Activated naive CD8-positive, alpha-beta T cell treated with anti-CD3 and anti-CD28 coated beads, Interleukin-2, amount 10 ng/mL, durations not matched to agents 7 days and 5 days (primary cell): ENCODE measurements around the gene OR52K2. TPM values are rescaled to one million over a fixed set of nuclear protein-coding genes. Genes with fewer than 3 reads are reported as not detected.
"Not testable (repeated sequence)": the region's sequence is repeated elsewhere in the genome, so short reads cannot be mapped to it uniquely, and the experiment has no call there.

Experiments used
- ATAC-seq: fragments of 150-1000 bp; cut with Tn5 transposase; one replicate; pipeline ENCODE4 v1.10.0; 2021; ENCODE audit warnings: low read depth, moderate library complexity
- POLR2A ChIA-PET: fragments of 350-600 bp; sonication (Branson Sonifier 250); formaldehyde crosslinking; loops from one replicate; lab custom pipeline; 2021; ENCODE audit warnings: antibody characterized with exemption; lab: Charles Lee
- DNase-seq: peaks from one replicate; pipeline ENCODE4 v3.0.0; 2021
- H3K27ac Mint-ChIP-seq: one replicate; pipeline ENCODE4 v1.8.0; 2022; ENCODE audit warnings: mild to moderate bottlenecking, mixed read lengths
- H3K27me3 Mint-ChIP-seq: one replicate; pipeline ENCODE4 v1.8.0; 2022; ENCODE audit warnings: mild to moderate bottlenecking, moderate library complexity, mixed read lengths
- H3K36me3 Mint-ChIP-seq: one replicate; pipeline ENCODE4 v1.8.0; 2021; ENCODE audit warnings: mild to moderate bottlenecking, mixed read lengths
- H3K4me1 Mint-ChIP-seq: one replicate; pipeline ENCODE4 v1.8.0; 2021; ENCODE audit warnings: mixed read lengths
- H3K4me3 Mint-ChIP-seq: one replicate; pipeline ENCODE4 v1.8.0; 2022; ENCODE audit warnings: mild to moderate bottlenecking, moderate library complexity, mixed read lengths
- H3K9me3 Mint-ChIP-seq: one replicate; pipeline ENCODE4 v1.8.0; 2021; ENCODE audit warnings: mixed read lengths
- total RNA-seq, 2 experiments: library from RNA; stranded (reverse); gene quantifications; one replicate each; pipeline ENCODE4 v1.2.3, GENCODE V29; 2021

The OR52K2 gene
- total RNA-seq, 2 experiments from 2014 or later = not detected

DNA sequence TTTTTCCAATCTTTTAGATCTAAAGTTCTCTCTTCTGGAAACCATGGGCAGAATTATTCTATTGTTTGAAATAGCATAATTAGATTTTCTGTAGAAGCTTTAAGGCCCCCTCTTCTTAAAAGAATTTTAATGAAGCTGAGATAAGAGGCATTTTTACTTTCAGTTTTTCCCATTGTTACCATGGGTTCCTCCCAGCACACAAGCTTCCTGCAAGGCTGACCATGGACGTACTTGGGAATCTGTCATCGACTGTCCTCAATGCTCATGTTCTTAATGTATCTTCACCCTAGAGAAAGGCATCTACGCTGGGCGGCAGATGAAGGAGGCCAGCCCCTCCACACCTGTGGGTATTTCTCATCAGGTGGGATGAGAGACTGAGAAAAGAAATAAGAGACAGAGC lies 11.1 kb downstream of the OR52K2 start:
- Mint-ChIP-seq H3K36me3 (peaks cover 21% of the 10 kb centered on the region), H3K27ac (no peak overlapping the region), H3K9me3 (peaks cover 23% of the 10 kb centered on the region), H3K4me3 (no peak overlapping the region), H3K27me3 (peaks cover 9% of the 10 kb centered on the region), H3K4me1 (peaks cover 14% of the 10 kb centered on the region)
- ATAC-seq = no peak
- DNase-seq = no peak
- POLR2A ChIA-PET = no interaction called here

DNA sequence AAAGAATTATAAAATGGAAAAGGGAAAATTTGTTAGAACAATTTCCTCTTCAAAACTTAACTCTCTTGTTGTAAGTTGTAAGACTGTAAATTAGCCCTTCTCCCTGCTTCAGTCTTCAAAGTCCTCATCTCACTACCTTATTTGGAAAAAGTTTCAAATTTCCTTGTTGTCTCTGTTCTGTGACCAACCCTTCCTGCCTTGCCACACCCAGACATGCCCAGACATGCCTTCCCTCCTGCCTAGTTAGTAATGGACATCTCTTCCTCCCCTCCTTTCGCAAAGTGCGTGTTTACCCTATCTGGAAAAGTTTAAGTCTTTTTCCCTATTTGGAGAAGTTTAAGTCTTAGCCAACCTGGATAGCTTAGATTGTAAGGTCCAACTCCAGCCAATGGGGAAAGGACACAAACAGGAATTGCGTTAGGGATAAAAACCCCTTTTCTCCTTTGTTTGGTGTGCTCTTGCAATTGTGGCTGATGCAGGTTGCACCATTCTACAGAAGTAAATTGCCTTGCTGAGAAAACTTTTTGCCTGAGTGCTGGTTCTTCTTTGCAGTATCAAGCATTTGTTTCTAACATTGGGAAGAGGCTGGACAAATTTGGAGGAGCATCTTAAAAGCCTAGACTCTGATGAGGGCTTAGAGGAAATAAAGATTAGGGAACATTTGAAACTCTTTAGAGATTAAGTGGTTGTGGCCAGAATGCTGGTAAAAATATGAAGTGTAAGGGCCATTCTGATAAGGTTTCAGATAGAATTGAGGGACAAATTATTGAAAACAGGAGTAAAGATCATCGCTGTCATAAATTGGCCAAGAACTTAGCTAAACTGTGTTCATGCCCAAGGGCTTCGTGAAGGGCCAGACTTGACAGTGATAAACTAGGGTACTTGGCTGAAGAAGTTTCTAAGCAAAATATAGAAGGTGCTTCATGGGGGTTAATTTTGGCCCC lies 15.4 kb downstream of the OR52K2 start:
- ATAC-seq (no peak), DNase-seq (no peak)
- peaks cover 7% of the 10 kb centered on the region for H3K27me3 Mint-ChIP-seq
- no peak overlapping the region for H3K4me3 Mint-ChIP-seq
- POLR2A ChIA-PET = no interaction called here
- H3K27ac Mint-ChIP-seq = peak overlapping the region; percentile 40
- H3K9me3 Mint-ChIP-seq = peaks cover 21% of the 10 kb centered on the region
- peaks cover 19% of the 10 kb centered on the region for H3K36me3 Mint-ChIP-seq
- peaks cover 10% of the 10 kb centered on the region for H3K4me1 Mint-ChIP-seq

DNA sequence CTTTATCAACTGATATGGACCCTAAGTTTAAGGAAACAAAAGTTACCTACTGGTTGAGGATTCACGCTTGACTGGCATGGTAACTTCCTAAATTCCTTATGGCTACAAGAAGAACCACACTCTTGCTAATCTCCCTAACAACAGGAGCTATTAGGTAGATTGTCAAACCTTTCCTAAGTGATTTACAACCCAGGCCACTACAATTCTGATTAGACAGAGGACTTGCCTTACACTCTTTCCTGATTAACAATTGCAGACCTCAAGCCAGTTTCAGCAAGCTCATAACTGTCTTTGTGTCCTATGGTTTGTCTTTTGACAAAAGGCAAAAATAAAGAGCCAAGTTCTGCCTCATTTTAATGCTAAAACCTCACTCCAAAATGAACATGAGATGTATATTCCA lies 16.3 kb downstream of the OR52K2 start:
- DNase-seq = no peak
- H3K27ac Mint-ChIP-seq = no peak overlapping the region
- ATAC-seq = no peak
- peaks cover 19% of the 10 kb centered on the region for H3K36me3 Mint-ChIP-seq
- peaks cover 21% of the 10 kb centered on the region for H3K9me3 Mint-ChIP-seq
- H3K4me3 Mint-ChIP-seq = no peak overlapping the region
- H3K27me3 Mint-ChIP-seq = peaks cover 6% of the 10 kb centered on the region
- peaks cover 7% of the 10 kb centered on the region for H3K4me1 Mint-ChIP-seq
- POLR2A ChIA-PET = no interaction called here

GRCh38 chr11:4466131-4466870 lies 17.2 kb downstream of the OR52K2 start:
- no peak overlapping the region for H3K4me3 Mint-ChIP-seq
- no peak for DNase-seq
- H3K4me1 Mint-ChIP-seq = peaks cover 7% of the 10 kb centered on the region
- no peak overlapping the region for H3K27ac Mint-ChIP-seq
- peaks cover 19% of the 10 kb centered on the region for H3K36me3 Mint-ChIP-seq
- H3K27me3 Mint-ChIP-seq = peaks cover 10% of the 10 kb centered on the region
- peaks cover 21% of the 10 kb centered on the region for H3K9me3 Mint-ChIP-seq
- POLR2A ChIA-PET = no interaction called here
- no peak for ATAC-seq

- no peak for DNase-seq
- H3K36me3 Mint-ChIP-seq = peaks cover 17% of the 10 kb centered on the region
- H3K27me3 Mint-ChIP-seq = peaks cover 12% of the 10 kb centered on the region
- no peak overlapping the region for H3K27ac Mint-ChIP-seq
- H3K9me3 Mint-ChIP-seq = peaks cover 19% of the 10 kb centered on the region
- H3K4me1 Mint-ChIP-seq = peaks cover 7% of the 10 kb centered on the region
- no peak for ATAC-seq
- no peak overlapping the region for H3K4me3 Mint-ChIP-seq
- POLR2A ChIA-PET = no interaction called here
Observed at GRCh38 chr11:4466871-4467442, 17.9 kb downstream of the OR52K2 start.

GRCh38 chr11:4467811-4468606 lies 18.9 kb downstream of the OR52K2 start:
- H3K9me3 Mint-ChIP-seq = peaks cover 15% of the 10 kb centered on the region
- peaks cover 15% of the 10 kb centered on the region for H3K36me3 Mint-ChIP-seq
- peaks cover 7% of the 10 kb centered on the region for H3K4me1 Mint-ChIP-seq
- no peak overlapping the region for H3K4me3 Mint-ChIP-seq
- H3K27me3 Mint-ChIP-seq = peaks cover 10% of the 10 kb centered on the region
- ATAC-seq (no peak), DNase-seq (no peak)
- H3K27ac Mint-ChIP-seq = no peak overlapping the region
- POLR2A ChIA-PET = no interaction called here

- no peaks in the 10 kb centered on the region for H3K36me3 Mint-ChIP-seq
- no peak overlapping the region for H3K27ac Mint-ChIP-seq
- H3K27me3 Mint-ChIP-seq = peaks cover 12% of the 10 kb centered on the region
- no peak for ATAC-seq
- no peak overlapping the region for H3K4me3 Mint-ChIP-seq
- H3K4me1 Mint-ChIP-seq = no peaks in the 10 kb centered on the region
- H3K9me3 Mint-ChIP-seq = no peaks in the 10 kb centered on the region
- DNase-seq = no peak
- POLR2A ChIA-PET = no interaction called here
Observed at GRCh38 chr11:4479644-4480043, 30.5 kb downstream of the OR52K2 start.

DNA sequence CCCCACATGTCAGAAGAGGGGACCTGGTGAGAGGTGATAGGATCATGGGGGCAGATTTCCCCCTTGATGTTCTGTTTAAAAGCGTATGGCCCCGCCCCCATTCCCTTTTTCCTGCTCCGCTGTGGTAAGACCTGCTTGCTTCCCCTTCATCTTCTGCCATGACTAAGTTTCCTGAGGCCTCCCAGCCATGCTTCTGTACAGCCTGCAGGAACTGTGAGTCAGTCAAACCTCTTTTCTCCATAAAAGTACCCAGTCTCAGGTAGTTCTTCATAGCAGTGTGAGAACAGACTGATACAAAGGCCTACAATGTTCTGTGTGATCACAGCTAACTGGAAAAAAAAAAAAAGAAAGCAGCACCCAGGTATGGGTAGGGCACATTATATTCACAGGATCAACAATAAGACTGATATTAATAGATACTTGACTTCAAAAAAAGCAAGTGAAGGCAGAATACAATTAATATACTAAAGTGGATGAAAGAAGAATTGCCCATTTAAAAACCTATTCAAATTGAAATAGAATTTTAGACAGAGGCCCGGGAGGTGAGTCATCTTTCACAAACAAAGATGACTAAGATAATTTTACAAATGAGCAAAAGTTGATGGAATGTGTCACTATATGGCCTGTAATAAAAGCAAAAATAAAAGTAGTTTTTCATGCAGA lies 31.6 kb downstream of the OR52K2 start:
- ATAC-seq = no peak
- no peaks in the 10 kb centered on the region for H3K9me3 Mint-ChIP-seq
- H3K27me3 Mint-ChIP-seq = peaks cover 12% of the 10 kb centered on the region
- POLR2A ChIA-PET = no interaction called here
- no peak overlapping the region for H3K27ac Mint-ChIP-seq
- no peaks in the 10 kb centered on the region for H3K36me3 Mint-ChIP-seq
- DNase-seq = no peak
- no peak overlapping the region for H3K4me3 Mint-ChIP-seq
- H3K4me1 Mint-ChIP-seq = no peaks in the 10 kb centered on the region

GRCh38 chr11:4481240-4481582 lies 32.1 kb downstream of the OR52K2 start:
- POLR2A ChIA-PET = no interaction called here
- Mint-ChIP-seq H3K9me3 (no peaks in the 10 kb centered on the region), H3K27me3 (peaks cover 12% of the 10 kb centered on the region), H3K36me3 (no peaks in the 10 kb centered on the region), H3K4me3 (no peak overlapping the region), H3K4me1 (no peaks in the 10 kb centered on the region), H3K27ac (no peak overlapping the region)
- DNase-seq (no peak), ATAC-seq (no peak)

- Mint-ChIP-seq H3K9me3 (no peaks in the 10 kb centered on the region), H3K36me3 (no peaks in the 10 kb centered on the region), H3K27ac (no peak within 1 kb of the TSS), H3K4me1 (no peaks in the 10 kb centered on the region), H3K4me3 (no peak within 1 kb of the TSS), H3K27me3 (peaks cover 12% of the 10 kb centered on the region)
- POLR2A ChIA-PET = no interaction called here
- ATAC-seq (no peak), DNase-seq (no peak)
Observed at GRCh38 chr11:4482445-4482844, 33.4 kb downstream of the OR52K2 start, which contains the start of gene OR52K1. OR52K1 (plus strand) TSS chr11:4482646; CDS start chr11:4488901, 6,255 bp downstream.

DNA sequence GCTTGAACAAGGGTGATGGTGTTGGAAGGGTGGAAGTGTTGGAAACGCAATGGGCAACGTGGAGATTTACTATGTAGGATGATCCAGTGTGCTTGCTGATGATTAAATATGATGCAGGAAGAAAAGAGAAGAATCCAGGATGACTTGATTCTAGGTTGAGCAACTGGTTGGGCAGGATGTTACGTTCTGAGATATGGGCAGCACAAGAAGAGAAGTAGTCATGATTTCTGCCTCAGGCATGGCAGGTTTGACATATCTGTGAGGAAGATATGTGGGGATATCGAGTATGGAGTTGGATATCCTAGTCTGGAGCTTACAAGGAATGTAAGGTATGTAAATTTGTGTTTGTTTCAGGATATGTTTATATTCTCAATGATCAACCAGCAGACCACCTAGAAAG lies 35.2 kb downstream of the OR52K2 start:
- ATAC-seq = no peak
- Mint-ChIP-seq H3K4me1 (no peaks in the 10 kb centered on the region), H3K27me3 (peaks cover 8% of the 10 kb centered on the region), H3K36me3 (no peaks in the 10 kb centered on the region), H3K4me3 (no peak overlapping the region), H3K27ac (no peak overlapping the region), H3K9me3 (no peaks in the 10 kb centered on the region)
- DNase-seq = no peak
- POLR2A ChIA-PET = no interaction called here

DNA sequence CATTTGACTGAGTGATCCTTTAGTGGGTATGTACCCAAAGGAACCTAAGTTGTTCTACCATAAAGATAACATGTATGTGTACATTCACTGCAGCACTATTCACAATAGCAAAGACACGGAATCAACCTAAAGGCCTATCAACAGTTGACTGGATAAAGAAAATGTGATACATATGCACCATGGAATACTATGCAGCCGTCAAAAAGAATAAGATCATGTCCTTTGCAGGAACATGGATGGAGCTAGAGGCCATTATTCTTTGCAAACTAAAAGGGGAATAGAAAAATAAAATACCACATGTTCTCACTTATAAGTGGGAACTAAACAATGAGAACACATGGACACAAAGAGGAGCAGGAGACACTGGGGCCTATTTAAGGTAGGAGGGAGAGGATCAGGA lies 42.3 kb downstream of the OR52K2 start:
- H3K4me1 Mint-ChIP-seq, H3K27ac Mint-ChIP-seq, H3K4me3 Mint-ChIP-seq, H3K36me3 Mint-ChIP-seq, ATAC-seq, DNase-seq, POLR2A ChIA-PET, H3K9me3 Mint-ChIP-seq: not testable (repeated sequence)
- peaks cover 16% of the 10 kb centered on the region for H3K27me3 Mint-ChIP-seq
